Measurements from ENCODE around the gene DPF3. TPM values are rescaled to one million over a fixed set of nuclear protein-coding genes. Genes with fewer than 3 reads are reported as not detected.

DPF3 gene
- total RNA-seq, 3 donors from 2014 or later (not counting 1 experiment from before 2014, with no cell fraction given): 1.4 to 1.8 (median 1.4) TPM

GRCh38 chr14:72614365-72614764 is 279.5 kb downstream of the DPF3 start:
- H3K27ac Mint-ChIP-seq: no peak overlapping the region
- peaks cover 44 to 69% of the 10 kb centered on the region in 2 donors for H3K27me3 Mint-ChIP-seq (ENCODE audit: low read depth in 2 of 2)
- 92% methylated on average over 2 of the region's 3 CpGs for WGBS (ENCODE audit: insufficient coverage)

GRCh38 chr14:72613975-72614319 is 280.0 kb downstream of the DPF3 start:
- Histone ChIP-seq H3K27ac (ENCODE audit: low read length) (no peak overlapping the region), H3K4me3 (ENCODE audit: low read length) (no peak overlapping the region), H3K4me1 (ENCODE audit: control insufficient read depth, insufficient read depth, low read length) (peaks cover 7% of the 10 kb centered on the region), H3K9me3 (ENCODE audit: control insufficient read depth, insufficient read depth, low read length) (no peaks in the 10 kb centered on the region), H3K27me3 (ENCODE audit: control insufficient read depth, insufficient read depth, low read length) (no peaks in the 10 kb centered on the region), H3K36me3 (ENCODE audit: control insufficient read depth, insufficient read depth, low read length) (no peaks in the 10 kb centered on the region)
- no peaks in the 10 kb centered on the region for H3K9me3 Mint-ChIP-seq
- no peak for TF ChIP-seq CTCF (IDR thresholded peaks at IDR 0.05)
- WGBS (ENCODE audit: insufficient coverage): 83% methylated on average over 1 of the region's 2 CpGs
- H3K27me3 Mint-ChIP-seq (ENCODE audit: low read depth in 2 of 2): peaks cover 48 to 73% of the 10 kb centered on the region in 2 donors
- H3K4me3 Mint-ChIP-seq: no peak overlapping the region
- ATAC-seq: no peak
- H3K27ac Mint-ChIP-seq: no peak overlapping the region
- H3K36me3 Mint-ChIP-seq: no peaks in the 10 kb centered on the region
- intact Hi-C loops (cut with micrococcal nuclease): no loop called here
- no peak for DNase-seq
- peaks cover 0 to 12% of the 10 kb centered on the region in 2 donors for H3K4me1 Mint-ChIP-seq

More at GRCh38 chr14:72614365-72614764, 279.5 kb downstream of the DPF3 start:
- intact Hi-C loops (cut with micrococcal nuclease): no loop called here
- Mint-ChIP-seq H3K4me1 (peaks cover 0 to 9% of the 10 kb centered on the region in 2 donors), H3K4me3 (no peak overlapping the region), H3K9me3 (no peaks in the 10 kb centered on the region), H3K36me3 (no peaks in the 10 kb centered on the region)
- DNase-seq: no peak
- no peaks in the 10 kb centered on the region for H3K27me3 ChIP-seq (ENCODE audit: control insufficient read depth, insufficient read depth, low read length)
- H3K9me3 ChIP-seq (ENCODE audit: control insufficient read depth, insufficient read depth, low read length): no peaks in the 10 kb centered on the region
- peaks cover 4% of the 10 kb centered on the region for H3K4me1 ChIP-seq (ENCODE audit: control insufficient read depth, insufficient read depth, low read length)
- TF ChIP-seq CTCF (IDR thresholded peaks at IDR 0.05): no peak
- no peak for ATAC-seq
- no peaks in the 10 kb centered on the region for H3K36me3 ChIP-seq (ENCODE audit: control insufficient read depth, insufficient read depth, low read length)
- H3K27ac ChIP-seq (ENCODE audit: low read length): no peak overlapping the region
- H3K4me3 ChIP-seq (ENCODE audit: low read length): no peak overlapping the region

GRCh38 chr14:72613231-72613974 is 280.5 kb downstream of the DPF3 start:
- no peak overlapping the region for H3K4me3 ChIP-seq (ENCODE audit: low read length)
- Mint-ChIP-seq H3K27ac (no peak overlapping the region), H3K36me3 (no peaks in the 10 kb centered on the region), H3K27me3 (ENCODE audit: low read depth in 2 of 2) (peaks cover 54 to 79% of the 10 kb centered on the region in 2 donors), H3K4me3 (no peak overlapping the region), H3K4me1 (peaks cover 0 to 14% of the 10 kb centered on the region in 2 donors), H3K9me3 (no peaks in the 10 kb centered on the region)
- intact Hi-C loops (cut with micrococcal nuclease): no loop called here
- H3K4me1 ChIP-seq (ENCODE audit: control insufficient read depth, insufficient read depth, low read length): peaks cover 7% of the 10 kb centered on the region
- no peak for ATAC-seq
- no peaks in the 10 kb centered on the region for H3K9me3 ChIP-seq (ENCODE audit: control insufficient read depth, insufficient read depth, low read length)
- no peak for DNase-seq
- WGBS (ENCODE audit: insufficient coverage): 75% methylated on average over 12 of the region's 13 CpGs
- TF ChIP-seq CTCF (IDR thresholded peaks at IDR 0.05): no peak
- H3K27ac ChIP-seq (ENCODE audit: low read length): no peak overlapping the region
- no peaks in the 10 kb centered on the region for H3K36me3 ChIP-seq (ENCODE audit: control insufficient read depth, insufficient read depth, low read length)
- H3K27me3 ChIP-seq (ENCODE audit: control insufficient read depth, insufficient read depth, low read length): no peaks in the 10 kb centered on the region

GRCh38 chr14:72612041-72612440 is 281.9 kb downstream of the DPF3 start:
- WGBS (ENCODE audit: insufficient coverage): 97% methylated on average over 4 of the region's 4 CpGs
- intact Hi-C loops (cut with micrococcal nuclease): no loop called here
- H3K27ac Mint-ChIP-seq: no peak overlapping the region
- Histone ChIP-seq H3K36me3 (ENCODE audit: control insufficient read depth, insufficient read depth, low read length) (no peaks in the 10 kb centered on the region), H3K27ac (ENCODE audit: low read length) (no peak overlapping the region), H3K9me3 (ENCODE audit: control insufficient read depth, insufficient read depth, low read length) (no peaks in the 10 kb centered on the region), H3K27me3 (ENCODE audit: control insufficient read depth, insufficient read depth, low read length) (no peaks in the 10 kb centered on the region), H3K4me3 (ENCODE audit: low read length) (no peak overlapping the region), H3K4me1 (ENCODE audit: control insufficient read depth, insufficient read depth, low read length) (peaks cover 7% of the 10 kb centered on the region)
- H3K4me1 Mint-ChIP-seq: peaks cover 0 to 17% of the 10 kb centered on the region in 2 donors
- H3K9me3 Mint-ChIP-seq: no peaks in the 10 kb centered on the region
- TF ChIP-seq CTCF (IDR thresholded peaks at IDR 0.05): no peak
- no peak for ATAC-seq
- no peaks in the 10 kb centered on the region for H3K36me3 Mint-ChIP-seq
- H3K27me3 Mint-ChIP-seq (ENCODE audit: low read depth in 2 of 2): peaks cover 61 to 79% of the 10 kb centered on the region in 2 donors
- no peak overlapping the region for H3K4me3 Mint-ChIP-seq
- no peak for DNase-seq
